ENCODE measurements around the gene GPC5. TPM values are rescaled to one million over a fixed set of nuclear protein-coding genes. Genes with fewer than 3 reads are reported as not detected.

The GPC5 gene
- total and polyA plus RNA-seq, 2 experiments from 2014 or later: 0.32 TPM; not detected in 1

DNA sequence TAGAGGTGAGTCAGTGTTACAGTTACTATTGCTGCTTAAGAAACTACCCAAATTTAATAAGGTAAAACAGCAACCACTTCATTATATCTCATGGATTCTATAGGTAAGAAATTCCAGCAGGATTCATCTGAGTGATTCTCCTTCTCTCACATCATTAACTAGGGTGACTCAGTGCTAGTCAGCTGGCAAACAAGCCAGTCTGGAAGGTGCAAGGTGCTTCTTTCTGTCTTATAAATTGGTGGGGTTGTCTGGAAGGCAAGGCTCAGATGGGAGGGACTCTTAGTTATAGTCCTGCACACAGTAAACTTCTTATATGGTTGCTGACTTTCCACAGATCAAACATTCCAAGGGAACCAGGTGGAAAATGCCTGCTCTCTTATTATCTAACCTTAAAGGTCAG lies 484.5 kb downstream of the GPC5 start:
- no peak overlapping the region for H3K9ac ChIP-seq
- in situ Hi-C loops (cut with MboI): no loop called here
- no peak for DNase-seq
- no peaks in the 10 kb centered on the region for H3F3A ChIP-seq (ENCODE audit: insufficient read depth)
- H3K9me3 ChIP-seq (ENCODE audit: low read depth): no peaks in the 10 kb centered on the region
- H4K20me1 ChIP-seq (ENCODE audit: insufficient read depth): no peaks in the 10 kb centered on the region
- no peaks in the 10 kb centered on the region for H3K79me2 ChIP-seq (ENCODE audit: insufficient read depth)
- TF ChIP-seq EZH2 (IDR thresholded peaks at IDR 0.05; ENCODE audit: insufficient read depth, poor library complexity, severe bottlenecking) (no peak), EZH2phosphoT487 (IDR thresholded peaks at IDR 0.05; ENCODE audit: insufficient read depth, low read depth) (no peak)
- no peak overlapping the region for H2AFZ ChIP-seq
- H3K9me2 ChIP-seq (ENCODE audit: insufficient read depth): no peaks in the 10 kb centered on the region
- no peaks in the 10 kb centered on the region for H3K27me3 ChIP-seq (replicated peaks; ENCODE audit: insufficient read depth)
- no peak overlapping the region for H3K4me3 ChIP-seq
- H3K4me2 ChIP-seq (ENCODE audit: unreplicated experiment): no peak overlapping the region
- H3K4me1 ChIP-seq (ENCODE audit: insufficient read depth): no peaks in the 10 kb centered on the region
- no peak overlapping the region for H3K27ac ChIP-seq
- no peaks in the 10 kb centered on the region for H3K36me3 ChIP-seq (ENCODE audit: low read depth)

DNA sequence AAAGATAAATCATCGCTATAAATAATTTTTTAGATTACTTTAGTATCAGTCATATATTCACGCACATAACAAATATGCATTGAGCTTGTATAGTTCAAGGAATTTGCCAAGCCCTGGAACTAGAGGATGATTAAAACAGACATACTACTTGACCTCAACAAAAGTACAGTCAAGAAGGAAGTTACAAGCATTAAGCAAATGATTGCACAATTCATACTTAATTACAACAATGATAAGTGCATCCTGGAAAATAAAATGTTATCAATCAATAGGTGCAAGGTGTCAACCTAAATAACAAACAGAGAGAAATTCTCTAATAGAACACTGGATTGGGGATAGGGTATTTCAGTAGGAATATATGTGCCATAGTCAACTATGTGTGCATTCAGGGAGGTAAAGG lies 491.2 kb downstream of the GPC5 start:
- no peaks in the 10 kb centered on the region for H3F3A ChIP-seq (ENCODE audit: insufficient read depth)
- no peak for DNase-seq
- in situ Hi-C loops (cut with MboI): no loop called here
- H3K27ac ChIP-seq: no peak overlapping the region
- H4K20me1 ChIP-seq (ENCODE audit: insufficient read depth): no peaks in the 10 kb centered on the region
- no peak overlapping the region for H3K4me2 ChIP-seq (ENCODE audit: unreplicated experiment)
- H3K36me3 ChIP-seq (ENCODE audit: low read depth): no peaks in the 10 kb centered on the region
- no peaks in the 10 kb centered on the region for H3K79me2 ChIP-seq (ENCODE audit: insufficient read depth)
- H2AFZ ChIP-seq: no peak overlapping the region
- H3K9ac ChIP-seq: no peak overlapping the region
- no peaks in the 10 kb centered on the region for H3K9me2 ChIP-seq (ENCODE audit: insufficient read depth)
- WGBS, 2 experiments (ENCODE audit: low coverage in 1 of 2, low lambda C conversion rate in 2 of 2, missing lambda C conversion rate in 2 of 2): 63 to 70% methylated on average over 2 of the region's 2 CpGs
- H3K9me3 ChIP-seq (ENCODE audit: low read depth): no peaks in the 10 kb centered on the region
- H3K4me3 ChIP-seq: no peak overlapping the region
- no peak for TF ChIP-seq EZH2phosphoT487 (IDR thresholded peaks at IDR 0.05; ENCODE audit: insufficient read depth, low read depth)
- TF ChIP-seq EZH2 (IDR thresholded peaks at IDR 0.05; ENCODE audit: insufficient read depth, poor library complexity, severe bottlenecking): no peak
- H3K27me3 ChIP-seq (replicated peaks; ENCODE audit: insufficient read depth): no peaks in the 10 kb centered on the region
- no peaks in the 10 kb centered on the region for H3K4me1 ChIP-seq (ENCODE audit: insufficient read depth)

DNA sequence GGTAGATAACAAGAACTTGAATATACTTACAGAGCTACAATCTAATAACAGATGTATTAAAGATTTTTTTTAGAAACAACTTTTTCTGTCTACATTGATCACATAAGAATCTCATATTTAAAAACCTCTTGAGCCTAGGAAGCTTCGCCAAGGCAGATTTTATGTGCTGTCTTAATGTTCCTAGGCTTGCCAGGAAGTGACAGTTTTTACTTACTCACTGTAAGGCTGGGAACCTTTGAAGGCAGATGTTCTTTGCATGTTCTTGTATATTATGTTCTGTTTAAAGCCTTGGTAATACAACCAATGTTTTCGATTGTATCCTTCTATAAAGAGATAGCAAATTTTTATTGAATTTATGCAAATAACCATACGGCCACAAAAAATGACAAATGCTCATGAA lies 492.7 kb downstream of the GPC5 start:
- no peak overlapping the region for H2AFZ ChIP-seq
- DNase-seq: no peak

DNA sequence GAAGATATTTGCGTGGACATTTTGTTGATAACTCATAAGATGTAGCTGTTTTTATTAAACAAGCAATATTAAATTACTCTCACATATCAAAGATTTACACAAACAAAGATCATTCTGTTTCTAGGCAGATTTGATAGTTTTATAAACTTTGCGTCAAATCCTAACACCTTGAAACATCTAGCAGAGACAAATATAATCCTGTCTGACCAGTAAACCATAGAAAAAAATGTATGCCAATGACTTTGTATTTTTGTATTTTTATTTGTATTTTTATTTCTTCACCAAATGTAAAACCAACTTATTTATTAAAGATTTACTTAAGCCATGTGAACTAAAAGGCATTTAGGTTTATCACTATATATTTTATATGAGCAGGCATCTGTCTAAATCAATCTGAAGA lies 494.6 kb downstream of the GPC5 start:
- no peak for DNase-seq
- no peaks in the 10 kb centered on the region for H3K9me3 ChIP-seq (ENCODE audit: low read depth)
- in situ Hi-C loops (cut with MboI): no loop called here
- no peaks in the 10 kb centered on the region for H3K36me3 ChIP-seq (ENCODE audit: low read depth)
- H4K20me1 ChIP-seq (ENCODE audit: insufficient read depth): no peaks in the 10 kb centered on the region
- no peak overlapping the region for H2AFZ ChIP-seq
- no peak overlapping the region for H3K9ac ChIP-seq
- H3K4me1 ChIP-seq (ENCODE audit: insufficient read depth): no peaks in the 10 kb centered on the region
- H3K4me2 ChIP-seq (ENCODE audit: unreplicated experiment): no peak overlapping the region
- H3K79me2 ChIP-seq (ENCODE audit: insufficient read depth): no peaks in the 10 kb centered on the region
- H3F3A ChIP-seq (ENCODE audit: insufficient read depth): no peaks in the 10 kb centered on the region
- 38 to 44% methylated on average over 2 of the region's 2 CpGs for WGBS, 2 experiments (ENCODE audit: low coverage in 1 of 2, low lambda C conversion rate in 2 of 2, missing lambda C conversion rate in 2 of 2)
- no peak for TF ChIP-seq EZH2phosphoT487 (IDR thresholded peaks at IDR 0.05; ENCODE audit: insufficient read depth, low read depth)
- TF ChIP-seq EZH2 (IDR thresholded peaks at IDR 0.05; ENCODE audit: insufficient read depth, poor library complexity, severe bottlenecking): no peak
- H3K9me2 ChIP-seq (ENCODE audit: insufficient read depth): no peaks in the 10 kb centered on the region
- H3K4me3 ChIP-seq: no peak overlapping the region
- H3K27ac ChIP-seq: no peak overlapping the region
- H3K27me3 ChIP-seq (replicated peaks; ENCODE audit: insufficient read depth): no peaks in the 10 kb centered on the region

More for the DNA sequence above, 492.7 kb downstream of the GPC5 start:
- Histone ChIP-seq H3F3A (ENCODE audit: insufficient read depth) (no peaks in the 10 kb centered on the region), H3K9me3 (ENCODE audit: low read depth) (no peaks in the 10 kb centered on the region), H3K79me2 (ENCODE audit: insufficient read depth) (no peaks in the 10 kb centered on the region), H3K4me3 (no peak overlapping the region), H4K20me1 (ENCODE audit: insufficient read depth) (no peaks in the 10 kb centered on the region), H3K36me3 (ENCODE audit: low read depth) (no peaks in the 10 kb centered on the region), H3K4me1 (ENCODE audit: insufficient read depth) (no peaks in the 10 kb centered on the region), H3K4me2 (ENCODE audit: unreplicated experiment) (no peak overlapping the region), H3K9me2 (ENCODE audit: insufficient read depth) (no peaks in the 10 kb centered on the region), H3K27ac (no peak overlapping the region), H3K9ac (no peak overlapping the region), H3K27me3 (replicated peaks; ENCODE audit: insufficient read depth) (no peaks in the 10 kb centered on the region)
- no peak for TF ChIP-seq EZH2phosphoT487 (IDR thresholded peaks at IDR 0.05; ENCODE audit: insufficient read depth, low read depth)
- no peak for TF ChIP-seq EZH2 (IDR thresholded peaks at IDR 0.05; ENCODE audit: insufficient read depth, poor library complexity, severe bottlenecking)
- WGBS, 2 experiments (ENCODE audit: low coverage in 1 of 2, low lambda C conversion rate in 2 of 2, missing lambda C conversion rate in 2 of 2): 1 to 2% methylated on average over 3 of the region's 3 CpGs
- in situ Hi-C loops (cut with MboI): no loop called here

DNA sequence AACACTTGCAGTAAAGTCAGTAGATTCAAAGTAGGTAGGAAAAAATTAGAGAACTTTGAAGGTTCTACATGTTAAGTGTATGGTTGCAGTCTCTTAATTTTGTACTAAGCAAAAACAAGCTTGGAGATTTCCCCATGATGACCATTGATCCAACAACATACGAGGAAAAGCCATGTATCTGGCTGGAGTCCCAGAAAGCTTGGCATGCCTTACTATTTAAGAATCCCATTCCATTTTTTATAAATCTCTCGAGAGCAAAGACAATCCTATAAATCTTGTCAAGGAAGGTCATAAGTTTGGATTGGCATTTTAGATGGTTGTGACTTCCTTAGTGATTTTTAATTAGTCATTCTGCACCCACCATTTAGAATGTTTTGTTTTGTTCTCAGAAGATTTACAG lies 495.9 kb downstream of the GPC5 start:
- no peaks in the 10 kb centered on the region for H3K9me2 ChIP-seq (ENCODE audit: insufficient read depth)
- 0 to 2% methylated on average over 2 of the region's 2 CpGs for WGBS, 2 experiments (ENCODE audit: low coverage in 1 of 2, low lambda C conversion rate in 2 of 2, missing lambda C conversion rate in 2 of 2)
- no peaks in the 10 kb centered on the region for H3K27me3 ChIP-seq (replicated peaks; ENCODE audit: insufficient read depth)
- no peak overlapping the region for H3K4me3 ChIP-seq
- H2AFZ ChIP-seq: no peak overlapping the region
- H3K36me3 ChIP-seq (ENCODE audit: low read depth): no peaks in the 10 kb centered on the region
- H3K4me2 ChIP-seq (ENCODE audit: unreplicated experiment): no peak overlapping the region
- H3K9ac ChIP-seq: no peak overlapping the region
- no peaks in the 10 kb centered on the region for H3K79me2 ChIP-seq (ENCODE audit: insufficient read depth)
- no peaks in the 10 kb centered on the region for H3F3A ChIP-seq (ENCODE audit: insufficient read depth)
- DNase-seq: no peak
- in situ Hi-C loops (cut with MboI): no loop called here
- no peak overlapping the region for H3K27ac ChIP-seq
- no peaks in the 10 kb centered on the region for H3K9me3 ChIP-seq (ENCODE audit: low read depth)
- H4K20me1 ChIP-seq (ENCODE audit: insufficient read depth): no peaks in the 10 kb centered on the region
- H3K4me1 ChIP-seq (ENCODE audit: insufficient read depth): no peaks in the 10 kb centered on the region
- TF ChIP-seq EZH2phosphoT487 (IDR thresholded peaks at IDR 0.05; ENCODE audit: insufficient read depth, low read depth) (no peak), EZH2 (IDR thresholded peaks at IDR 0.05; ENCODE audit: insufficient read depth, poor library complexity, severe bottlenecking) (no peak)

Measured in GM23248 (cell line).